WTC11 (cell line): ENCODE results near the gene CEP57L1. TPM values are rescaled to one million over a fixed set of nuclear protein-coding genes. Genes with fewer than 3 reads are reported as not detected.

ENCODE experiments used
- ATAC-seq: fragments of 200-7000 bp; cut with Tn5 transposase; 2 replicates; pipeline ENCODE4 v1.10.0; 2021; ENCODE audit warnings: mild to moderate bottlenecking, moderate library complexity
- CTCF ChIA-PET: fragments of 300-600 bp; sonication (Branson Sonifier 250); formaldehyde crosslinking; loops from one replicate; lab custom pipeline; 2021; ENCODE audit warnings: antibody characterized with exemption; lab: Charles Lee
- POLR2A ChIA-PET: fragments of 350-600 bp; sonication (Branson Sonifier 250); formaldehyde crosslinking; loops from one replicate; lab custom pipeline; 2021; ENCODE audit warnings: antibody characterized with exemption; lab: Charles Lee
- DNase-seq: peaks from one replicate; pipeline ENCODE4 v3.0.0; 2021; ENCODE audit warnings: low spot score
- H3K27ac Mint-ChIP-seq: 2 replicates; pipeline ENCODE4 v1.8.0; 2021; ENCODE audit warnings: mixed read lengths
- H3K27me3 Mint-ChIP-seq: 2 replicates; pipeline ENCODE4 v1.8.0; 2021; ENCODE audit warnings: low read depth, mild to moderate bottlenecking, moderate library complexity, mixed read lengths
- H3K36me3 Mint-ChIP-seq: 2 replicates; pipeline ENCODE4 v1.8.0; 2021; ENCODE audit warnings: mixed read lengths
- H3K4me1 Mint-ChIP-seq: 2 replicates; pipeline ENCODE4 v1.8.0; 2022; ENCODE audit warnings: mixed read lengths
- H3K4me3 Mint-ChIP-seq: 2 replicates; pipeline ENCODE4 v1.8.0; 2021; ENCODE audit warnings: mild to moderate bottlenecking, moderate library complexity, mixed read lengths
- H3K9me3 Mint-ChIP-seq: 2 replicates; pipeline ENCODE4 v1.8.0; 2021; ENCODE audit warnings: mixed read lengths
- AR ChIP-seq: fragments of 250-450 bp; sonication (Bioruptor Pico); IDR thresholded peaks from 2 replicates; pipeline ENCODE4 v1.9.0; 2021; ENCODE audit warnings: mild to moderate bottlenecking
- ARID4B ChIP-seq: sonication (generic); formaldehyde crosslinking; IDR thresholded peaks from 2 replicates; pipeline ENCODE4 v1.8.0; 2023; ENCODE audit warnings: missing genetic modification reagents, mild to moderate bottlenecking, borderline replicate concordance
- FOXP4 ChIP-seq: sonication (generic); formaldehyde crosslinking; IDR thresholded peaks from 2 replicates; pipeline ENCODE4 v1.8.0; 2022; ENCODE audit warnings: mild to moderate bottlenecking, missing genetic modification reagents
- GRHL2 ChIP-seq: fragments of 250-450 bp; sonication (Bioruptor Pico); IDR thresholded peaks from 2 replicates; pipeline ENCODE4 v1.8.0; 2022; ENCODE audit warnings: mild to moderate bottlenecking, moderate library complexity; ENCODE audit not compliant: insufficient replicate concordance, severe bottlenecking
- MXD4 ChIP-seq: fragments of 250-450 bp; sonication (Bioruptor Pico); IDR thresholded peaks from 2 replicates; pipeline ENCODE4 v1.8.0; 2021; ENCODE audit warnings: mild to moderate bottlenecking, moderate library complexity, borderline replicate concordance
- NR1H2 ChIP-seq: sonication (generic); formaldehyde crosslinking; IDR thresholded peaks from 2 replicates; pipeline ENCODE4 v1.9.0; 2021; ENCODE audit warnings: mild to moderate bottlenecking, moderate library complexity, missing genetic modification reagents
- OVOL2 ChIP-seq: fragments of 250-450 bp; sonication (Bioruptor Pico); IDR thresholded peaks from 2 replicates; pipeline ENCODE4 v1.9.0; 2021; ENCODE audit warnings: mild to moderate bottlenecking, borderline replicate concordance
- PRDM15 ChIP-seq: sonication (generic); formaldehyde crosslinking; IDR thresholded peaks from 2 replicates; pipeline ENCODE4 v1.8.0; 2022; ENCODE audit warnings: missing genetic modification reagents
- PRRX2 ChIP-seq: fragments of 250-450 bp; sonication (Bioruptor Pico); IDR thresholded peaks from 2 replicates; pipeline ENCODE4 v1.8.0; 2021; ENCODE audit warnings: mild to moderate bottlenecking
- TCF7 ChIP-seq: sonication (generic); formaldehyde crosslinking; IDR thresholded peaks from 2 replicates; pipeline ENCODE4 v1.8.0; 2022; ENCODE audit warnings: mild to moderate bottlenecking, low read depth, missing genetic modification reagents, moderate library complexity
- USF1 ChIP-seq: sonication (generic); formaldehyde crosslinking; IDR thresholded peaks from 2 replicates; pipeline ENCODE4 v1.8.0; 2022; ENCODE audit warnings: mild to moderate bottlenecking, missing genetic modification reagents
- USF2 ChIP-seq: sonication (generic); formaldehyde crosslinking; IDR thresholded peaks from 2 replicates; pipeline ENCODE4 v1.8.1; 2023; ENCODE audit warnings: mild to moderate bottlenecking, missing genetic modification reagents, moderate library complexity
- ZMAT4 ChIP-seq: fragments of 250-450 bp; sonication (Bioruptor Pico); IDR thresholded peaks from 2 replicates; pipeline ENCODE4 v1.9.0; 2021; ENCODE audit warnings: mild to moderate bottlenecking
- ZNF425 ChIP-seq: fragments of 250-450 bp; sonication (Bioruptor Pico); conservative IDR thresholded peaks from 2 replicates; pipeline ENCODE4 v1.9.0; 2021; ENCODE audit warnings: mild to moderate bottlenecking
- total RNA-seq: library from RNA; stranded (reverse); gene quantifications from 3 replicates; pipeline ENCODE4 v1.2.3, GENCODE V29; 2021

The CEP57L1 gene
- total RNA-seq, 1 experiment from 2014 or later, result 13.1 TPM

GRCh38 chr6:109052018-109052651 is 43.2 kb upstream of the CEP57L1 start:
- no peak for DNase-seq
- H3K27ac Mint-ChIP-seq, result no peak overlapping the region
- ATAC-seq, result no peak
- H3K27me3 Mint-ChIP-seq, result no peaks in the 10 kb centered on the region
- peaks cover 13% of the 10 kb centered on the region for H3K4me1 Mint-ChIP-seq
- H3K4me3 Mint-ChIP-seq, result no peak overlapping the region
- peaks cover 15% of the 10 kb centered on the region for H3K9me3 Mint-ChIP-seq
- ChIA-PET CTCF (no interaction called here), POLR2A (no interaction called here)
- H3K36me3 Mint-ChIP-seq, result peaks cover 11% of the 10 kb centered on the region
- TF ChIP-seq TCF7 (CRISPR knock-in tag), result no peak
- TF ChIP-seq OVOL2 (CRISPR knock-in tag), result no peak
- no peak for TF ChIP-seq USF2 (CRISPR knock-in tag)
- TF ChIP-seq MXD4 (CRISPR knock-in tag), result no peak
- TF ChIP-seq AR (CRISPR knock-in tag), result no peak
- no peak for TF ChIP-seq ZMAT4 (CRISPR knock-in tag)
- TF ChIP-seq PRDM15 (CRISPR knock-in tag), result no peak
- no peak for TF ChIP-seq FOXP4 (CRISPR knock-in tag)
- no peak for TF ChIP-seq GRHL2 (CRISPR knock-in tag)
- no peak for TF ChIP-seq NR1H2 (CRISPR knock-in tag)
- no peak for TF ChIP-seq ARID4B (CRISPR knock-in tag)
- TF ChIP-seq ZNF425, result no peak
- TF ChIP-seq PRRX2, result no peak
- TF ChIP-seq USF1 (CRISPR knock-in tag), result no peak
